GM19193 (cell line): ENCODE results near the gene ARID2.

ENCODE experiments used
- POLR2A ChIP-seq: IDR thresholded peaks from 4 replicates; pipeline ENCODE4 v1.6.1; 2011; ENCODE audit not compliant: insufficient read depth, insufficient read length; ENCODE audit errors: extremely low read depth

Gene ARID2

DNA sequence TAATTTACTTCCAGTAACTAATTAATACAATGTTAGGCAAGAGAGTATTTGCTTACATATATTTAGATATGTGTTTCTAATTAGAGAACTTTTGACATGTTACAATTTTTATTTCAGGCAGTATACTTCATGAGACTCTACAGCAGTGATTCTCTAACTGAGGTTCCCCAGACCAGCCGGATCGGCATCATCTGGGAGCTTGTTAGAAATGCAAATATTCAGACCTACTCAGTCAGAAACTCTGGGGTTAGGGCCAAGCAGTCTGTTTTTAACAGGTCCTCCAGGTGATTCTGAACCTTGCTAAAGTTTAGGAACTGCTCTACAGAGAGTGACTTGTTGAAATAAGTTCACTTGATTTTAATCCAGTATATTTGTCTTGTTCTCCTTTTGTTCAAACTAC lies 46.5 kb downstream of the ARID2 start:
- no peak for TF ChIP-seq POLR2A

DNA sequence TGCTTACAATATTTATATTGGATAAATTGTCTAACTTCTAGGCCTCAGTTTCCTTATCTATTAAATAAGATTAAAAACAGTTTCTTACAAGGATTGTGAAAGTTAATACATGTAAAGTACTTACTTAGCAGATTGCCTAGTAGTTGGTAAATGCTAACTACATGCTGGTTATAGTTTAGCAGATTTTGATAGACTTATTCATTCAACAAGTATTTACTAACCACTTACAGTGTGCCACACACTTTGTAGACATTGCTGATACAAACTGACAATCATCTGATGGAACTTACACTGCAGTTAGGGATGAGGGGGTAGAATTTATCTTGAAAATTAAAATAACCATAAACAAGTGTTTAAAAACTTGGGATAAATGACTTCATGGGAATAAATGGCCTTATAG lies 50.4 kb downstream of the ARID2 start:
- no peak for TF ChIP-seq POLR2A

DNA sequence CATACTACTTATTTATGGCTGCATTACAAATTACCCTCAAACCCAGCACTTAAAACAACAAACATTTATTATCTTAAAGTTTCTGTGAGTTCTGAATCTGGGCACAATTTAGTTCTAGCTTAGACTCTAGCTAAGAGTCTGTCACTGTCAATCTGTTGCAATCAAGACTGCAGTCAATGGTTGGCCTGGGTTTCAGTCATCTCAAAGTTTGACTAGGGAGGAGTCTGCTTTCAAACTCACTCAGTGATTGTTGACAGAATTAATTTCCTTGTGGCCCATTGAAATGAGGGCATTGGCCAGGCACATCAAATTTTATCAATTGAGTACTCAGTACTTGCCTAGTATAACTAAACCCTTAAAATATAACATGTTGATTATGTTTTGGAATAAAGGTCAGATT lies 51.6 kb downstream of the ARID2 start:
- no peak for TF ChIP-seq POLR2A

DNA sequence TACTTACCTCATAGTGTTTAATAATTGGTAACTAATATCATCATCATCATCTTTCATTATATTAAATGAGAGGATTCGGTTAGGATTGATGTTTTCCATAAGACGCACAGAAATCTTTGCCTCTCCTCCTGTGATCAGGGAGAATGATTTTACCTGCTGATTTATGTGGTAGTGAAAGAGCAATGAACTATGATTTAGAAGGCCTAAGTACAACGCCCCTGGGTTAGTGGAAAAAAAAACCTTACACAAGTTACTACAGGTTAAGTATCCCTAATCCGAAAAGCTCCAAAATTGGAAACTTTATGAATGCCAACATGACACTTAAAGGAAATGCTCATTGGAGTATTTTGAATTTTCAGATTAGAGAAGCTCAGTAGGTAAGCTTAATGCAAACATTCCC lies 55.8 kb downstream of the ARID2 start:
- no peak for TF ChIP-seq POLR2A

DNA sequence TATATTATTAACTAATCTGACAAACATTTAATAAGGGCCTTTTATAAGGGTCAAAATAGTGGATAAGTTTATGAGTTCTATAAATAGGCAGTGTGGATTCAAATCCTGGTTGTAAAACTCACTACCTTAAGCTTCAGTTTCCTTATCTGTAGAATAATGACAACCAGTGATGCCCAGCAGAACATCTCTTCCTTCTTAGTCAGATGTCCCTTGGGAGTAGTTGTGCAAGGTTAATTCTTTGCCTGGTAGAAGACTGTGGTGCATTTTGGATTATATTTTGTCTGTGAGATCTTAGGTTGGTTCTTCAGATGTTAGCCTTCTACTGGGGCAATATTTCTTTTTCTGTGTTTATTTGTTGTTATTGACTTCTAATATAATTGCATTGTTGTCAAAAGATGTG lies 59.5 kb downstream of the ARID2 start:
- no peak for TF ChIP-seq POLR2A

DNA sequence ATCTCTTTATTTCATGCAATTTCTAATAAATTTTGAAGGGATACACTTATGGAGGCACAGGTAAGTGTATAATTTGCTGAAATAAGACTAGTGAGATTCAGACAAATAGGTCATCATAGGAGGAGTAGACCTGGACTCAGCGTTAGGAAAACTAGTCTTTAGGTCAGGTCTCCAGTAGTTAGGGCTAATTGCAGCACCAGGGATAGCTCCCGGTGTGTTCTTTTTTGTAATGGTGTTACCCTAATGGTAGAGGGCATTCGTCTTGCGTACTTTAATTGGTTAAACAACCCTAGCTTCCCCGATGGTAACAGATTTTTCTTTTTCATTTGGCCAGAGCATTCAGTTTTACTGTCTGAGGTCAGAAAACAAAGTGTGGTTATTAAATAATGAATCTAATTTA lies 64.9 kb downstream of the ARID2 start:
- no peak for TF ChIP-seq POLR2A

DNA sequence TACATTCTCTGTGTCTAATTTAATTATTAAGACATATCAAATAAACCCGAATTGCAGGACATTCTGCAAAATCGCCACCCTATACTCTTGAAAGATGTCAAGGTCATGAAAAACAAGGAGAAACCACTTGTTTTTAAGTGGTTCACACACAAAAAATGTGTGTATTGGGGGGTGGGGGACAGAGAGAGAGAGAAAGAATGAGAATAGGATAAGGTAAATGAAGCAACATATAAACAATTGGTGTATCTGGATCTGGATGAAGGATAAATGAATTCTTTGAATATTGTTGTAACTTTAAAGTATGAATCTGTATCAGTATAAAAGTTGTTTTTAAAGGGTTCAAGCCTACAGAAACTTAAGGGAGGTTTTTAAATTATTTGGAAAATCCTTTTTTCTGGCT lies 72.1 kb downstream of the ARID2 start:
- no peak for TF ChIP-seq POLR2A

DNA sequence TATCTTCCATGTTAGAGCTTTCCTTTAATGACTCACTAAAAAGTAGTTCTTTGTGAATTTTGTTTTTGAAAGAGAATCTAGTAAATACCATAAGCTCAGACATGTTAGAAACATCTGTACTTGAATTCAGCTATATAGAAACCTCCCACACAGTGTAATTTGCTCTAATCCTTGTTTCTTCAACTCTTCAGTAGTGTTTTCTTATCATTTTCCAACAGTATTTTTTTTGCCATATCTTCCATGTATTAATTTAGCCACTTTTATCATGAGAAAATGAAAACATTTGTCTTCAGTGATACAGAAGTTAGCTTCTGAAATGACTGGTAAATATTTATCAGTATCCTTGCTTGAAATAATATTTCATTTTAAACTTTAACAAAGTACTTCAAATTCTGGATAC lies 73.6 kb downstream of the ARID2 start:
- TF ChIP-seq POLR2A = no peak

DNA sequence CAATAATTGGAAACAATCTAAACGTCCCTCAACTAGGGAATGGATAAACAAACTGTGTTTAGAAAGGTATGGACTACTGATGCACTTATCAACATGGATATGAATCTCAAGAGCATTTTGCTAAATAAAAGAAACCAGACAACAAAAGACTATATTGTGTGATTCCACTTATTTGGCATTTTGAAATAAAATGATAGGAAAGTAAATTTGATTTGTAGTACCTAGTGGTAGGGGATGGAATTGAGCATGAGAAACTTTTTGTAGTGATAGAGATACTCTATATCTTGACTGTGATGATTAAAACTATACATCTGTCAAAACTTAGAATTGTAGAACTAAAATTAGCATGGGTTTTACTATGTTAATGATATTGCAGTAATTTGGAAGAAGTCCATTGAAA lies 87.1 kb downstream of the ARID2 start:
- no peak for TF ChIP-seq POLR2A

DNA sequence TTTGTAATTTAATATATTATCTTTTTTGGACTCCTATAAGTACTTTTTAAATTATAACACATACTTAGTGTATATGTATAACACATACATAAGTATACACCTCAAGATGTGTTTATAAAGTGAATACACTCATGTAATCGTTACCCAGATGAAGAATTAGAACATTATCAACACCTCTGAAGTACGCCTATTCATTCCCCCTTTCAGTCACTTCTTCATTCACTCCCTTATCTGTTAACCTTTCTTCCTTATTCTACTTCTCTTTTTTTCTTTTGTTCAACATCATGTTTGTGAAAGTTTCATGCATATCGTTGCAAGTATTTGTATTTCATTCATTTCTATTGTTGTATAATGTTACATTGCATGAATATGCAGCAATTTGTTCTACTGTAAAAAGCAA lies 98.5 kb downstream of the ARID2 start:
- no peak for TF ChIP-seq POLR2A

DNA sequence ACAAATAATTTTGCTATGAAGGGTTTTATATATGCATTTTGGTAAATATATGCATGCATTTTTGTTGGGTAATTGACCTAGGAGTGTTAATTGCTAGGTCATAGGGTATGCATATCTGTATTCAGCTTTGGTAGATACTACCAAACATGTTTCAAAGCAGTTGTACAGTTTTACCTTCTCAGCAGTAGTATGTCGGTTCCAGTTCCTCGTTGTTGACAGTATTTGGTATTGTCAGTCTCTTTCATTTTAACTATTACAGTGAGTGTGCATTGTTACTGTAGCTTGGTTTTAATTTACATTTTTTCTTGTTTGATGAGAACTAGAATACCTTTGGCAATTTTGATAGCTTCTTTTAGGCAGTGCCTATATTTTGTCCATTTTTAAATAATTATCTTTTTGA lies 98.9 kb downstream of the ARID2 start:
- no peak for TF ChIP-seq POLR2A

DNA sequence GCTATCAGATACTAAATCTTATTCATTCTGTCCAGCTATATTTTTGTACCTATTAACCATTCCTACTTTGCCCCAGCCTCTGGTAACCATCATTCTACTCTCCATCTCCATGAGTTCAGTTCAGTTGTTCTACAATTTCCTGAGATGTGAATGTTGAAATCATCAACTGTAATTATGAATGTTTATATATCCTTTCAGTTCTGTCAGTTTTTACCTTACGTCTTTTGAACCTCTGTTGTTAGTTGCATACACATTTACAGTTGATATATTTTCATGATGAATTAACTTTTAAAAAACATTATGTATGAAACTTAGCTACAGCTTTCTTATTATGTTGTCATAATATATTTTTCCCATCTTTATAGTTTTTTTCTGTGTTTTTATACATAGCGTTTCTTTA lies 102.1 kb downstream of the ARID2 start:
- no peak for TF ChIP-seq POLR2A

DNA sequence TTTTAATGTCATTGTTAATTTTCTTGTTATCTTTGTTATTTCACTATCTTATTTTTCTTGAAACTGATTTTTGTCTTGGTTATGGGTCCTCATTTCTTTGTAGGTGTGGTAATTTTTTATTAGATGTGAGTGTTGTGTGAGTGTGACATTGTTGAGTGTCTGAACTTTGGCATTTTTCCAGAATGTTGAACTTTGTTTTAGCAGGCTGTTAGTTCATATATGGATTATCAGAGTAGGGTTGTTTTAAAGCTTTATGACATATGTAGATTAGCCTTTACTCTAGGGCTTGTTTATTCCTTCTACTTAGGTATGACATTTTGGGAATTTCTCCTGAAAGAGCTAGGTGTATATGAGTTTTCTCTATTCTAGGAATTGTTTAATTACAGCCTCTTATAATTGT lies 103.9 kb downstream of the ARID2 start:
- no peak for TF ChIP-seq POLR2A

DNA sequence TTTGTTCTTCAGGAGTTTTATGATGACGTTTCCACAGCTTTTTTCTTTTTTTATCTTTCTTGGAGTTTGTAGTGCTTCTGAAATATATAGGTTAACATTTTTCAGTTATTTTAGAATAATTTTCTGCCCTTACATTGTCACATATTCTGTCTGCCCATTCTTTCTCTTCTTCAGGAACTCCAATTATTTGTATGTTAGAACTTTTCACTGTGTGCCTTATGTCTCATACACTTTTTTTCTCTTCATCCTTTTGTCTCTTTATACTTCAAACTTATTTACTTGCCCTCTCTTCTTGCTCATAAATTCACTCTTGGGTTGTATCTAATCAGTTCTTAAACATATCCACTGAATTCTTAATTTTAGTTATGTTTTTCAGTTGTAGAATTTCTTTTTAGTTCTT lies 105.3 kb downstream of the ARID2 start:
- no peak for TF ChIP-seq POLR2A

DNA sequence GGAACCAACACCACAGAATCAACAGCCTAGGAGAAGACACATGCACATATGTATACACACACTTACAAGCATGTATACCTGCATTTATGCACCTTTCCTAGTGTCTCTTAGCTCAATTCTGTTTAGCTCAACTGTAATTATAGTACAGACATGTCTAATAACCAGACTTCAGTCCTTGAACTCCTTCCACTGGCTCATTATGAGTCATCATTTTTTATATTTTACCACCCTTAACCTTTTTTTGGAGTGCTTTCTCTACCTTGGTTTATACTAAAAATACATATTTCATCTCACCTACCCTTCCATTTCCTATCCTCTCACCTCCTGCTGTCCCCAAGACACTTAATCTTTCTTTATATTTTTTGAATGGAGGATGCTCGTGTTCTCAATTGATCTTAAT lies 110.4 kb downstream of the ARID2 start:
- TF ChIP-seq POLR2A = no peak

DNA sequence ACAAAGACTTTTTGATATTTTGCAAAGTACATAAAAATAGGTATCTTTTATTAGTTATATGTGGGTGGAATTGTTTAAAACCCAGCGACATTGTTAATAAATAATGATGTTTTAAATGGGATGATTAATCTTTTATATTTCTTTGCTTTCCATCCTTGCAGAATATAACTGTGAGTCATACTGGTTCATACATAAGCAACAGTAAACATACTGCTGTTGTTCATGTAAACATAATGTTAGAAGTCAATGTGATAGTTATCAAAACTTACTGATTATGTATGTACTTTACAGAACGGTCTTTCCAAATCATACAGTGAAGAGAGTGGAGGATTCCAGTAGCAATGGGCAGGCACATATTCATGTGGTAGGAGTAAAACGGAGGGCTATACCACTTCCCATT lies 119.8 kb downstream of the ARID2 start:
- TF ChIP-seq POLR2A = no peak

DNA sequence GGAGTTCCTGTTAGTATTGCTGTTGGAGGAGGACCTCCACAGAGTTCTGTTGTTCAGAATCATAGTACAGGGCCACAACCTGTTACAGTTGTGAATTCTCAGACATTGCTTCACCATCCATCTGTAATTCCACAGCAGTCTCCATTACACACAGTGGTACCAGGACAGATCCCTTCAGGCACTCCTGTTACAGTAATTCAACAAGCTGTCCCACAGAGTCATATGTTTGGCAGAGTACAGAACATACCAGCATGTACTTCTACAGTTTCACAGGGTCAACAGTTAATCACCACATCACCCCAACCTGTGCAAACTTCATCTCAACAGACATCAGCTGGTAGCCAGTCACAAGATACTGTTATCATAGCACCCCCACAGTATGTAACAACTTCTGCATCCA lies 120.8 kb downstream of the ARID2 start:
- no peak for TF ChIP-seq POLR2A

DNA sequence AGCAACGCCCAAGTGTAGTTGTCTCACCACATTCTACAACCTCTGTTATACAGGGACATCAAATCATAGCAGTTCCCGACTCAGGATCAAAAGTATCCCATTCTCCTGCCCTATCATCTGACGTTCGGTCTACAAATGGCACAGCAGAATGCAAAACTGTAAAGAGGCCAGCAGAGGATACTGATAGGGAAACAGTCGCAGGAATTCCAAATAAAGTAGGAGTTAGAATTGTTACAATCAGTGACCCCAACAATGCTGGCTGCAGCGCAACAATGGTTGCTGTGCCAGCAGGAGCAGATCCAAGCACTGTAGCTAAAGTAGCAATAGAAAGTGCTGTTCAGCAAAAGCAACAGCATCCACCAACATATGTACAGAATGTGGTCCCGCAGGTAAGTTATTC lies 123.0 kb downstream of the ARID2 start:
- no peak for TF ChIP-seq POLR2A
